ENCODE data around the gene SOHLH1.

Gene SOHLH1

GRCh38 chr9:135644631-135645218 is 54.6 kb downstream of the SOHLH1 start:
- no peak for ATAC-seq
- Mint-ChIP-seq H3K36me3 (no peaks in the 10 kb centered on the region), H3K4me3 (no peak overlapping the region), H3K27ac (no peak overlapping the region), H3K9me3 (peaks cover 25% of the 10 kb centered on the region), H3K4me1 (no peaks in the 10 kb centered on the region)
- no peak for DNase-seq (ENCODE audit: low spot score in 2 of 2)
